ENCODE measurements around the gene RAC3.

The RAC3 gene

GRCh38 chr17:82079001-82079677, 47.7 kb downstream of the RAC3 start:
- DNase-seq, result no peak

GRCh38 chr17:82080048-82080788, 48.7 kb downstream of the RAC3 start:
- DNase-seq, result no peak

DNA sequence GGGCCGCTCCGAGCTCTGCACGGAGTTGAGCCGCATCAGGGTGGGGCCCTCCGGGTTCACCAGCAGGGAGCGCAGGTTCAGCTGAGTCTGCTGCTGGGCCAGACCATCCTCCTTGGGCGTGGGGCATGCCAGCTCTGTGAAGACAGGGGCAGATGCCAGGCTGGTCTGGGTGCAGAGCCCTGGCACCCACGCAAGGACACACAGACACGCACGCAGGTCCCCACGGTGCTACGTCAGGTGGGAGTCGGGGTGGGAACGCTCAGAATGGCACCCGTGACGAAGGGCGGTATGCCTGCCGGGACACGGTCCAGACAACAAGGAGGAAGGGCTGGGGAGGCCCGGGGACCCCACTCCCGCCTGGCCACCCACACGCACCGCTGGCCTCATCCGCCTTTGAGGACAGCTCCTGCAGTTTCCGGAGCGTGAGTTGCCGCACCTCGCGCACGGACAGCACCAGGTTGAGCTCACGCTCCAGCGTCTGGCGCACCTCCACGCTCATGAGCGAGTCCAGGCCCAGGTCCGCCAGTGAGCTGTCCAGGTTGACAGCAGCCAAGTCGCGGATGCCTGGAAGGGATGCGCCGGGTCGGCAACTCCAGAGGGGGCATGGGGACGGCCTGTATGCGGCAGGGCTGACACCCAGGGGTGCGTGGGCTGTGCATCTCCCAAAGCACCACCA, 49.4 kb downstream of the RAC3 start:
- DNase-seq, result no peak

GRCh38 chr17:82081546-82081945, 50.1 kb downstream of the RAC3 start:
- DNase-seq, result no peak

DNA sequence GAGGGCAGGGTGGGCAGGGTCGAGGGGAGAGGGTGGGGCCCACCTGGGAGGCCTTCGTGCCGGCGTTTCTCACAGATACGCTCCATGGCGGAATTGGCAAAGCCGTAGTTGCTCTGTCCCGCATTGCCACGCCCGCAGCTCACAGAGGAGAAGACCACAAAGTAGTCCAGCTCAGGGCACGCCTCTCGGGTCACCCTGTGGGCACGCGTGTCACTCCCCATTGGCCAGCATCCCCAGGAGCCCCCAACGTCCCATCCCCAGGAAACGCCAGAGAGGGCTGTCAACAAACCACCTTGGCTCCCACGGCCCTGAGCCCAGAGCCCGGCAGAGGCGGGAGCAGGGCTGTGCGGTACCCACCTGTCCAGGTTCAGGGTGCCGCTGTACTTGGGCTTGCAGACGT, 50.5 kb downstream of the RAC3 start:
- no peak for DNase-seq

DNA sequence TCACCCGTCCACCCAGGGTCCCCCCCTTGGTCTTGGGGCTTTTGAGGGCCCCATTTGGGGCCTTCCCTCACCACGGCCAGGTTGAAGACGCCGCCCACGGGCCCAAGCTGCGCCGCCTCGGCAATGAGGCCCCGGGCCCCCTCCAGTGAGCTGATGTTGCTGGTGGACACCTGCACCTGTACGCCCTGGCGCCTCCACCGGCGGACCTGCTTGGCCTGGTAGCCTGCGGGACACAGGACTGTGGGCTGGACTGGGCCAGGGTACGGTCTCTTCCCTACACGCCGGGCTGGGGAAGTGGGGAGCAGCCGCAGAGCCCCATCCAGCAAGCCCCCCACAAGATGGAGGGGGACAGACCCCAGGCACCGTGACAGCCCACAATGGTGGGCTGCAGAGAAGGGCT, 51.0 kb downstream of the RAC3 start:
- no peak for DNase-seq

GRCh38 chr17:82083009-82083408, 51.5 kb downstream of the RAC3 start:
- DNase-seq, result no peak
